ENCODE data around the gene CECR2.

DNA sequence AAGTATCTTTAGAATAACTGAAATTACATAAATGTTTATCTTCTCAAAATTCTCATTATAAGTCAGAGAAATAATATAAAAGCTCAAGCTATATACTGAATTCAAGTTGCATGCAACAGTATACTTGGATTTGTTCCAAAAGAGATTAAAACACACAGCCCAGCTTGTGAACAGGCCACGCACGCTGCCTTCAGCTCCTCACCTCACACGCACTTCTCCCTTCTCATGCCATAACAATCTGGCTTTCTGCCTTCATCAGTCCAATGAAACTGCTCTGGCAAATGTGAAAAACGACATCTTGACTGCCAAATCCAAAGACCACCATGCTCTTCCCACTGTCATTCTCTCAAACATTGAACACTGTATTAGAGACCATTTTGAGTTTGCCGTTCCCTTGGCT lies 237.2 kb downstream of the CECR2 start:
- TF ChIP-seq, protein P1, sequence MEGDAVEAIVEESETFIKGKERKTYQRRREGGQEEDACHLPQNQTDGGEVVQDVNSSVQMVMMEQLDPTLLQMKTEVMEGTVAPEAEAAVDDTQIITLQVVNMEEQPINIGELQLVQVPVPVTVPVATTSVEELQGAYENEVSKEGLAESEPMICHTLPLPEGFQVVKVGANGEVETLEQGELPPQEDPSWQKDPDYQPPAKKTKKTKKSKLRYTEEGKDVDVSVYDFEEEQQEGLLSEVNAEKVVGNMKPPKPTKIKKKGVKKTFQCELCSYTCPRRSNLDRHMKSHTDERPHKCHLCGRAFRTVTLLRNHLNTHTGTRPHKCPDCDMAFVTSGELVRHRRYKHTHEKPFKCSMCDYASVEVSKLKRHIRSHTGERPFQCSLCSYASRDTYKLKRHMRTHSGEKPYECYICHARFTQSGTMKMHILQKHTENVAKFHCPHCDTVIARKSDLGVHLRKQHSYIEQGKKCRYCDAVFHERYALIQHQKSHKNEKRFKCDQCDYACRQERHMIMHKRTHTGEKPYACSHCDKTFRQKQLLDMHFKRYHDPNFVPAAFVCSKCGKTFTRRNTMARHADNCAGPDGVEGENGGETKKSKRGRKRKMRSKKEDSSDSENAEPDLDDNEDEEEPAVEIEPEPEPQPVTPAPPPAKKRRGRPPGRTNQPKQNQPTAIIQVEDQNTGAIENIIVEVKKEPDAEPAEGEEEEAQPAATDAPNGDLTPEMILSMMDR (IDR thresholded peaks at IDR 0.05; ENCODE audit: low read length) = no peak
- TF ChIP-seq EZH2 (optimal IDR thresholded peaks at IDR 0.05; ENCODE audit: low read depth, low read length) = no peak
- TF ChIP-seq EZH2phosphoT487 (IDR thresholded peaks at IDR 0.05; ENCODE audit: low read length) = no peak
